ENCODE measurements around the gene APBB2. TPM values are rescaled to one million over a fixed set of nuclear protein-coding genes. Genes with fewer than 3 reads are reported as not detected.
A peak's percentile ranks its signal among the peaks of the same experiment; 100 is the strongest.

Gene APBB2
- total RNA-seq, 1 donor, result 92.3 TPM

DNA sequence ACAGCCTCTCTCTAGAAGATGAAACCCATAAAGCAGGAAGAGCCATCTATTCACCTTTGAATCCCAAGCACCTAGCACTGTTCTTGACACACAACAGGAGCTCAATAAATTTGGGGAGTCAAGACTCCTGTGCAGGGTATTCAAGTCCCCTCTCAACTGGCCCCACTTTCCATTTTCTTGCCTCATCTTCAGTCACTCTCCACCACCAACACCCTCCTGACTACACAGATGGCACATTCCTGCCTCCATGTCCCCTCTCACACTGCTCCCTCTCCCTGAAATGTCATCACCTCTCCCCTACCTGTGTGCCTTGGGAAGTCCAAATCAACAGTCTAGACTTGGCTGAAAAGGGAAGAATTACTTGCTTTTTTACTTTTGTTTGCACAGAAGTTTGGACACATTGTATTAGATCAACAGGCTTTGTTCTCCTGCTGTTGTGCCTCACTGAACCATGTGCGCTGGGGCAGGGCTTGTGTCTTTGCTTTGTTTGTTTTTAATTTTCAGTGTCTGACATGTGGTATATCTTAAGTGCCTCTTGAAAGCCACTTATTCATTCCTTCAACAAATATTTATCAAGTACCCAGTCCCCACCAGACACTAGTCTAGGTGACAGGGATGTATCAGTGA is 85.1 kb downstream of the APBB2 start:
- Histone ChIP-seq H2AFZ (ENCODE audit: low read length) (no peak overlapping the region), H3K79me2 (ENCODE audit: insufficient read depth, low read length) (peaks cover 85% of the 10 kb centered on the region), H3K9me3 (ENCODE audit: low read depth, low read length) (no peaks in the 10 kb centered on the region), H3K4me2 (ENCODE audit: insufficient read depth, low read length) (no peak overlapping the region), H3K27me3 (ENCODE audit: insufficient read depth, low read length) (no peaks in the 10 kb centered on the region), H3K36me3 (ENCODE audit: insufficient read depth, low read length) (no peaks in the 10 kb centered on the region), H3K4me3 (ENCODE audit: insufficient read depth, low read length) (no peak overlapping the region), H3K4me1 (ENCODE audit: insufficient read depth, low read length) (peaks cover 11% of the 10 kb centered on the region), H4K20me1 (ENCODE audit: insufficient read depth, low read length) (peaks cover 17% of the 10 kb centered on the region), H3K27ac (ENCODE audit: low read depth, low read length) (no peak overlapping the region)
- no peak for DNase-seq (ENCODE audit: insufficient read length, low spot score, missing footprints)
- TF ChIP-seq, protein P1, sequence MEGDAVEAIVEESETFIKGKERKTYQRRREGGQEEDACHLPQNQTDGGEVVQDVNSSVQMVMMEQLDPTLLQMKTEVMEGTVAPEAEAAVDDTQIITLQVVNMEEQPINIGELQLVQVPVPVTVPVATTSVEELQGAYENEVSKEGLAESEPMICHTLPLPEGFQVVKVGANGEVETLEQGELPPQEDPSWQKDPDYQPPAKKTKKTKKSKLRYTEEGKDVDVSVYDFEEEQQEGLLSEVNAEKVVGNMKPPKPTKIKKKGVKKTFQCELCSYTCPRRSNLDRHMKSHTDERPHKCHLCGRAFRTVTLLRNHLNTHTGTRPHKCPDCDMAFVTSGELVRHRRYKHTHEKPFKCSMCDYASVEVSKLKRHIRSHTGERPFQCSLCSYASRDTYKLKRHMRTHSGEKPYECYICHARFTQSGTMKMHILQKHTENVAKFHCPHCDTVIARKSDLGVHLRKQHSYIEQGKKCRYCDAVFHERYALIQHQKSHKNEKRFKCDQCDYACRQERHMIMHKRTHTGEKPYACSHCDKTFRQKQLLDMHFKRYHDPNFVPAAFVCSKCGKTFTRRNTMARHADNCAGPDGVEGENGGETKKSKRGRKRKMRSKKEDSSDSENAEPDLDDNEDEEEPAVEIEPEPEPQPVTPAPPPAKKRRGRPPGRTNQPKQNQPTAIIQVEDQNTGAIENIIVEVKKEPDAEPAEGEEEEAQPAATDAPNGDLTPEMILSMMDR (IDR thresholded peaks at IDR 0.05; ENCODE audit: extremely low read depth, low read depth, low read length), result no peak

DNA sequence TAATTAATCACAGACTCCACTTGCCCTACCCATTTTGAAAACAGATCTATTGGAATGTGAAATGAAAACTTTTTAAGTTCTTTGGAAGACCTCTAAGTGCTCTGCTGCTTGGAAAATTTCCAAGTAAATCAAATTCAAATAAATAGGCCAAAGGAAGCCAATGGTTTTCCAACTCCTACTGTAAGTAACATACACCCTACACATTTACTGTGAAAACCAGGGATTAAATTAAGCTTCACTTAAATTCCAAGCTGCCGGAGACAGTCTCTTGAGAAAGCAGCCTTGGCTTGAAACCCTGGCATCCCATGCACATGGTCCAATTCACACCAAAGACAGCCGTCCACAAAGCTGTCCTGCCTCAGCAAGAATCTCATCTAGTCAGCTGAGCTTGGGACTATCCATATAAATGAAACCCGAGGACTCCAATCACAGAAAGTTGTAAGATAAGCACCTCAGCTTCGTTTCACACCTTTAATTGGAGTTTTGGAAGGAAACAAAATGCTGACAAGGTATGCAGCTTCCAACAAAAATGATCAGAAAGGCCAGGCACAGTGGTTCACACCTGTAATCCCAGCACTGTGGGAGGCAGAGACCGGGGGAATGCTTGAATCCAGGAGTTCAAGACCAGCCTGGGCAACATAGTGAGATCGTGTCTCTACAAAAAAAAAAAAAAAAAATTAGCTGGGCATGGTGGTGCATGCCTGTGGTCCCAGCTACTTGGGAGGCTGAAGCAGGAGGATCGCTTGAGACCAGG is 88.6 kb downstream of the APBB2 start:
- Histone ChIP-seq H3K36me3 (ENCODE audit: insufficient read depth, low read length) (no peaks in the 10 kb centered on the region), H3K9me3 (ENCODE audit: low read depth, low read length) (no peaks in the 10 kb centered on the region), H4K20me1 (ENCODE audit: insufficient read depth, low read length) (peaks cover 7% of the 10 kb centered on the region), H3K4me1 (ENCODE audit: insufficient read depth, low read length) (peaks cover 15% of the 10 kb centered on the region), H3K27ac (ENCODE audit: low read depth, low read length) (no peak overlapping the region), H3K79me2 (ENCODE audit: insufficient read depth, low read length) (peaks cover 89% of the 10 kb centered on the region), H3K4me2 (ENCODE audit: insufficient read depth, low read length) (no peak overlapping the region), H3K4me3 (ENCODE audit: insufficient read depth, low read length) (no peak overlapping the region), H3K27me3 (ENCODE audit: insufficient read depth, low read length) (no peaks in the 10 kb centered on the region), H2AFZ (ENCODE audit: low read length) (no peak overlapping the region)
- peak; percentile 66 for DNase-seq (ENCODE audit: insufficient read length, low spot score, missing footprints)
- TF ChIP-seq, protein P1 (IDR thresholded peaks at IDR 0.05; ENCODE audit: extremely low read depth, low read depth, low read length), result no peak

DNA sequence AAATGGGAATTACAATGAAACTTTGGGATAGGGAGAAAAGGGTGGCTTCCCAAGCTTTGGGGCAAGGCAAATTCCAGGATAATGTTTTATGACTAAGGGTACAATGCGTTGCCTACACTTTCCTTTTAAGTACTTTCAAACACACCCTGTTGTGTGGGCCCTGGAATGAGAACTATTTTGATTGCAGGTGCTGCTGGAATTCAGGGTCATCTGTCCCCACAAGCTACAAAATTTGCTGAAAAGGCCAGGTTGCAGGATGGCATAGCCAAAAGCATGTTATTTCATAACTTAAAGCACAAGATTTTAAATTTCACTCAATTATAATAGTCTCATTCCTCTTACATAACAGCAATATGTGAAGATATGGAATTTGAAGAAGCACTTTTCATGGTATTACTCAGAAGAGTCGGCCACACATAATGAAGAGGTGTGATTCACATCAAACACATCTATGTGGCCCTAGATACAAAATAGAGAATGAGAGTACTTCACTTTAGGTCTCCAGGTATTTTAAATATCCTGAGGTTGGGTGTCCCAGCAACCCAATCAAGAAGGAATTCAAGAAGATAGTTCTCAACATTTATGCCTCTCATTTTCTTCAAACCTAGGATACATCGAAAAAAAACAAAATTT is 89.3 kb downstream of the APBB2 start:
- no peaks in the 10 kb centered on the region for H3K9me3 ChIP-seq (ENCODE audit: low read depth, low read length)
- no peak overlapping the region for H3K4me2 ChIP-seq (ENCODE audit: insufficient read depth, low read length)
- peak overlapping the region; percentile 17 for H3K27ac ChIP-seq (ENCODE audit: low read depth, low read length)
- peaks cover 89% of the 10 kb centered on the region for H3K79me2 ChIP-seq (ENCODE audit: insufficient read depth, low read length)
- no peak overlapping the region for H3K4me3 ChIP-seq (ENCODE audit: insufficient read depth, low read length)
- no peaks in the 10 kb centered on the region for H3K36me3 ChIP-seq (ENCODE audit: insufficient read depth, low read length)
- H2AFZ ChIP-seq (ENCODE audit: low read length), result no peak overlapping the region
- no peaks in the 10 kb centered on the region for H3K27me3 ChIP-seq (ENCODE audit: insufficient read depth, low read length)
- peaks cover 5% of the 10 kb centered on the region for H4K20me1 ChIP-seq (ENCODE audit: insufficient read depth, low read length)
- peaks cover 22% of the 10 kb centered on the region for H3K4me1 ChIP-seq (ENCODE audit: insufficient read depth, low read length)
- DNase-seq (ENCODE audit: insufficient read length, low spot score, missing footprints), result peak; percentile 75
- TF ChIP-seq, protein P1 (IDR thresholded peaks at IDR 0.05; ENCODE audit: extremely low read depth, low read depth, low read length), result no peak

DNA sequence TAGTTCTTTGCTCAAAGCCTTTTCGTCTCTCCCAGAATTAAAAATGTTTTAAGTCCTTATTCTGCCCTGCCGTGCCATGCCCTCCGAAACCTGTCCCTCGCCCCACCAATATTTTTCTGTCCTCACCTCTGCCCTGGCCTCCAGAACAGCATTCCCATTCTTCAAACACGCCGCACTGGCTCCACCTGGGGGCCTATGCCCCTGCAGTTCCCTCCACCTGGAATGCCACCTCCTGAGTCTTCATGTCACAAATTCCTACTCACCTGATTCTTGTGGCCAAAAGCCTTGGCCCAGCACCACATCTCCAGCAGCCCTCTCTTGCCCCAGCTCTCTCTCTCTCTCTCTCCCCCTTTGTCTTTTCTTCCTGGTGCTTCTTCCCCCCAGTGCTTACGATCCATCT is 91.6 kb downstream of the APBB2 start:
- TF ChIP-seq, protein P1 (IDR thresholded peaks at IDR 0.05; ENCODE audit: extremely low read depth, low read depth, low read length), result no peak
- Histone ChIP-seq H4K20me1 (ENCODE audit: insufficient read depth, low read length) (no peaks in the 10 kb centered on the region), H3K4me2 (ENCODE audit: insufficient read depth, low read length) (no peak overlapping the region), H3K27ac (ENCODE audit: low read depth, low read length) (no peak overlapping the region), H3K4me1 (ENCODE audit: insufficient read depth, low read length) (peaks cover 24% of the 10 kb centered on the region), H3K36me3 (ENCODE audit: insufficient read depth, low read length) (no peaks in the 10 kb centered on the region), H3K79me2 (ENCODE audit: insufficient read depth, low read length) (peaks cover 83% of the 10 kb centered on the region), H3K27me3 (ENCODE audit: insufficient read depth, low read length) (no peaks in the 10 kb centered on the region), H3K4me3 (ENCODE audit: insufficient read depth, low read length) (no peak overlapping the region), H3K9me3 (ENCODE audit: low read depth, low read length) (no peaks in the 10 kb centered on the region), H2AFZ (ENCODE audit: low read length) (no peak overlapping the region)
- no peak for DNase-seq (ENCODE audit: insufficient read length, low spot score, missing footprints)

All from osteoblast (primary cell).